HG03196 (cell line): ENCODE results near the gene CREB3.

Experiments
- ATAC-seq: cut with Tn5 transposase; IDR thresholded peaks from one replicate; pipeline ENCODE4 v1.9.1; 2021; ENCODE audit not compliant: unreplicated experiment

Gene CREB3

DNA sequence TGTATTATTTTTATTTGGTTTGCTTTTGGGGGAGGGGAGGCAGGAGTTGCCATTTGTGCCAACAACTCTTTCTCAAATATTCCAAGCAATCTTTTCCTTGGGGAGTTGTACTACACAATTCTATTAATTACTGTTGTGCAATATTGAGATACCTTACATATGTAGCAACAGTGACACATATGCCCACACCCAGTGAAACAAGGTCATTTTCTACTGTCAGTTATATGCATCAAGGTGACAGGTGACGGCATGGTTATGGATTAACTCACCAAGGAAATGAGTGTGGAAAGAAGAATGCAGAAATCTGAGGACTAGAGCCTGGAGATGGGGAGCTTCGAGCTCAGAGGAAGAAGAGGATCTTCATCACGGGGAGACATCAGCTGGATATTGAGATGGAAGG, 39.5 kb downstream of the CREB3 start:
- no peak for ATAC-seq

DNA sequence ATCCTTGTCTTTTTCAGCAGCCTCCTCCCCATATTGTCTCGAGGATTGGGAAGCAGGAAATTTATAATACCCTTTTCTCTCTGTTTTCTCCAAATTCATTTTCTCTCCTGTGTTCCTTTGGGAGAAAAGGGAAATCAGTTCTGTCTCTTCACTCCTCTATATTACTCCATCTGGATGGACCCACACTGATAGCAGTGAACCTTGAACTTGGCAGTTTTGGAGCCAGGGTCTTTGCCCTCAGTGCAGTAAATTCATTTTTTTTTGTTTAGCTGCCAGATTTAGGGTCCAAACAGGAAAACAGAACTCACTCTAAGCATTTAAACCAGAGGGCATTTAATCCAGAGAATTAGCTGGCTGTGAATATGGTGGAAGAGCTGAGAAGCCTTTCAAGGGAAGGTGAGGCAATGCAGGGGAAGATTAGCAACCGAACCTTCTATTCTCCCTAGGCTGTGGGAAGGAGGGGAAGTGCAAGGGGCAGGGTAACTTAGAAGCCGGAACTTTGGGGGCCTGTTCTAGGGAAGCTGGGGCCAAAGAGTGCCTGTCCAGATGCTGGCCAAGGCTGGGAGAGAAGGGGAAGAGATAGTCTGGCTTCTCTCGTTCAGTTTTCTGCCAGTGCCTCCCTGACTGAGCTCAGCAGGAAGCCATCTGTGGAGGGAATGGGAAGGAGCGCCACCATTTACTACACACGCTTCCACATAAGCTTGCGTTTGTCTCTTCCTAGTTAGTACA, 42.6 kb downstream of the CREB3 start:
- ATAC-seq: no peak

DNA sequence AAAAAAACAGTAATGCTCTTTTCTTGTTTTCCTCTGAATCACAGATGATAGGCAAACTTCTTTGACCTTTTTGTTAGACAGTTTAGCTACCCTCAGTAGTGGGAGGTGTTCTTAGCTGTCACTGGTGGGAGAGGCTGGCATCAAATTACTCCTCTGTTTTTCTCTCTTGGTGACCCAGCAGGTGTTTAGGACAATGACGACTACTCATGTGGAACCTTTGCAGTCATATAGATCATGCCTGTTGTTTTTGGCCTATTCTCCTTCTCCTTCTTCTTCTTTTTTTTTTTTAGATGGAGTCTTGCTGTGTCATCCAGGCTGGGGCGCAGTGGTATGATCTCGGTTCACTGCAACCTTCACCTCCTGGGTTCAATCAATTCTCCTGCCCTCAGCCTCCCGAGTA, 43.6 kb downstream of the CREB3 start:
- ATAC-seq: no peak

DNA sequence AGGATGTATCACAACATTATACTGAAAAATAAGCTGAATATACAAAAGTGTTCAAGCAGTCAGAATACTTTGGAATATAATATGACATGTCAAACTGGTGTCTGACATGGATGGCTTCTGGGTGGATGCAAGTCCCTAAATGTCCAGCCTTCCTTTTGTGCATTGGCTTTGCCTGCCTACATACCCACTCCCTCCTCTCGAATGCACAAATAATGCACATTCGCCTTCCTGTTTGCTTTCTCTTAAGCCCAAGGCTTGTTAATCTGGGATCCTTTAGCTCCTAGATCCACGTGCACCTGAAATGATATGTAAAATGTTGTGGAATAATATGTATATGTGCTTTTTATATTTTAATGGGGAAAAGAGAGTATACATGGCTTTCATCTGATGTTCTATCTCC, 46.0 kb downstream of the CREB3 start:
- ATAC-seq: no peak

DNA sequence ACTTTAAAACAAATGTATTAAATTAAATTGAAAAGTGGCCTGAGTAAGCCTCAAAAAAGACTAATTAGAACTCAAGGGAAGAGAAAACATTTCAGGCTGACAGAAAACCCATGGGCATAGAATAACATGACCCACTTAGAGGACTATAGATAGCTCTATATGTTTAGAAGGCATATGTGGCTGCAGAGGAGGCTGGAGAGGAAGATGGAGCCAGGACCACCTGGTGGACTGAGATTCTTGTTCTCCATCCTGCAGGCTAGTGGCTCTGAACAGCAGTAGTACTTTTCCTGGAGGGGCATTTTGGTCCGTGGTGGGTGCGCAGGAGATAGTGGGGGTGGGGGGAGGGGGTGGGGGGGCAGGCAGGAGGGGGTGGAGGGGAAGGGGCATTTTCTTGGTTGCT, 48.6 kb downstream of the CREB3 start:
- ATAC-seq: no peak

DNA sequence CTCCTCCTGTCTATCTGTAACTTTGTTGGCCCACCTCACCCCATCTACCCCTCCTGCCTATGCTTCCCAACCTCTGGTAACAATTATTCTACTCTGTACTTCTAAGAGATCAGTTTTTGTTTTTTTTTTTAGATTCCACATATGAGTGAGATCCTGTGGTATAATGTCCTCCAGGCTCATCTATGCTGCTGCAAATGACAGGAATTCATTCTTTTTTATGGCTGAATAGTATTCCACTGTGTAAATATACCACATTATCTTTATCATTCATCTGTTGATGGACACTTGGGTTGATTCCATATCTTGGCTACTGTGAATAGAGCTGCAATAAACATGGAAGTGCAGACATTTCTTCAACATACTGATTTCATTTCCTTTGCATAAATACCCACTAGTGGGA, 51.0 kb downstream of the CREB3 start:
- no peak for ATAC-seq
